HEK293 (cell line): ENCODE measurements around the gene FAM193B.

Experiments
- ATF2 ChIP-seq: fragments of 450-650 bp; formaldehyde crosslinking; IDR thresholded peaks from 2 replicates; pipeline ENCODE4 v1.5.1; 2016; ENCODE audit warnings: missing biosample characterization, missing genetic modification characterization, low read depth
- CTCF ChIP-seq: fragments of 450-650 bp; formaldehyde crosslinking; IDR thresholded peaks from 2 replicates; pipeline ENCODE4 v1.5.1; 2016; ENCODE audit warnings: missing biosample characterization, missing genetic modification characterization
- MYNN ChIP-seq: fragments of 450-650 bp; formaldehyde crosslinking; IDR thresholded peaks from 2 replicates; pipeline ENCODE4 v1.5.1; 2016; ENCODE audit warnings: missing biosample characterization, missing genetic modification characterization, borderline replicate concordance
- SCRT2 ChIP-seq: fragments of 450-650 bp; formaldehyde crosslinking; IDR thresholded peaks from 2 replicates; pipeline ENCODE4 v1.5.1; 2016; ENCODE audit warnings: missing biosample characterization, missing genetic modification characterization
- ZBTB10 ChIP-seq: fragments of 450-650 bp; formaldehyde crosslinking; IDR thresholded peaks from 2 replicates; pipeline ENCODE4 v1.5.1; 2016; ENCODE audit warnings: missing biosample characterization, missing genetic modification characterization
- ZBTB20 ChIP-seq: fragments of 450-650 bp; formaldehyde crosslinking; IDR thresholded peaks from 2 replicates; pipeline ENCODE4 v1.5.1; 2016; ENCODE audit warnings: missing biosample characterization, missing genetic modification characterization
- ZNF10 ChIP-seq: fragments of 450-650 bp; formaldehyde crosslinking; IDR thresholded peaks from 2 replicates; pipeline ENCODE4 v1.5.1; 2017; ENCODE audit warnings: missing biosample characterization, missing genetic modification characterization
- ZNF18 ChIP-seq: fragments of 450-650 bp; formaldehyde crosslinking; IDR thresholded peaks from 2 replicates; pipeline ENCODE4 v1.5.1; 2016; ENCODE audit warnings: missing biosample characterization, missing genetic modification characterization
- ZNF555 ChIP-seq: fragments of 450-650 bp; formaldehyde crosslinking; conservative IDR thresholded peaks from 2 replicates; pipeline ENCODE4 v1.5.1; 2017; ENCODE audit warnings: missing biosample characterization, mild to moderate bottlenecking, missing genetic modification characterization, inconsistent platforms
- ZNF639 ChIP-seq: fragments of 450-650 bp; formaldehyde crosslinking; IDR thresholded peaks from 2 replicates; pipeline ENCODE4 v1.5.1; 2016; ENCODE audit warnings: missing biosample characterization, missing genetic modification characterization
- ZNF658 ChIP-seq: fragments of 450-650 bp; formaldehyde crosslinking; IDR thresholded peaks from 2 replicates; pipeline ENCODE4; 2016; ENCODE audit warnings: missing biosample characterization, missing genetic modification characterization
- ZNF768 ChIP-seq: fragments of 450-650 bp; formaldehyde crosslinking; IDR thresholded peaks from 2 replicates; pipeline ENCODE4 v1.5.1; 2018; ENCODE audit warnings: missing biosample characterization, mild to moderate bottlenecking, missing genetic modification characterization
- ZNF777 ChIP-seq: fragments of 450-650 bp; formaldehyde crosslinking; IDR thresholded peaks from 2 replicates; pipeline ENCODE4 v1.5.1; 2017; ENCODE audit warnings: missing biosample characterization, missing genetic modification characterization, borderline replicate concordance
- ZNF843 ChIP-seq: fragments of 450-650 bp; formaldehyde crosslinking; IDR thresholded peaks from 2 replicates; pipeline ENCODE4 v1.5.1; 2016; ENCODE audit warnings: missing biosample characterization, missing genetic modification characterization

GRCh38 chr5:177599731-177600507 lies 45.6 kb upstream of the FAM193B start, which contains the start of gene B4GALT7:
- TF ChIP-seq CTCF (tag by site-specific recombination) (no peak), ATF2 (tag by site-specific recombination) (no peak), ZNF10 (tag by site-specific recombination) (no peak), ZNF768 (tag by site-specific recombination) (0 out of 2 replicates have a peak, but pooled peaks have one; percentile 49), ZNF639 (no peak), SCRT2 (tag by site-specific recombination) (no peak), ZNF843 (tag by site-specific recombination) (no peak), ZBTB10 (tag by site-specific recombination) (0 out of 2 replicates have a peak, but pooled peaks have one; percentile 48), ZBTB20 (tag by site-specific recombination) (no peak; the same call in 1 of the 2 replicates), ZNF18 (tag by site-specific recombination) (no peak), ZNF658 (tag by site-specific recombination) (no peak), ZNF555 (tag by site-specific recombination) (no peak), MYNN (tag by site-specific recombination) (no peak; the same call in 1 of the 2 replicates), ZNF777 (peak; percentile 65; the same call in 1 of the 2 replicates)
